Vagina (tissue), 2 donors: ENCODE data around the gene LRRC19. TPM values are rescaled to one million over a fixed set of nuclear protein-coding genes. Genes with fewer than 3 reads are reported as not detected.

ENCODE experiments used
- DNase-seq, 2 donors: peaks; one replicate each; pipeline ENCODE4 v3.0.0-alpha.2; 2017; ENCODE audit errors: extremely low spot score in 2 of 2
- H3K27ac ChIP-seq: fragments of 200-600 bp; sonication (generic); one replicate; pipeline ENCODE4 v1.5.1; 2019
- H3K27me3 ChIP-seq: fragments of 200-600 bp; sonication (generic); one replicate; pipeline ENCODE4 v1.5.1; 2019
- H3K36me3 ChIP-seq, 2 donors: fragments of 200-600 bp; sonication (generic); one replicate each; pipeline ENCODE4 v1.5.1; 2017 to 2019
- H3K4me1 ChIP-seq: fragments of 200-600 bp; sonication (generic); one replicate; pipeline ENCODE4 v1.5.1; 2019
- H3K4me3 ChIP-seq, 2 donors: fragments of 200-600 bp; sonication (generic); 1 replicate in 1 of 2; 2 replicates in 1 of 2; pipeline ENCODE4 v1.5.1; 2016 to 2019
- H3K9me3 ChIP-seq: fragments of 200-600 bp; sonication (generic); one replicate; pipeline ENCODE4 v1.5.1; 2019
- POLR2A ChIP-seq, 2 donors: fragments of 450-650 bp; IDR thresholded peaks; one replicate each; pipeline ENCODE4 v1.6.1; 2017; ENCODE audit warnings: antibody characterized with exemption in 2 of 2, mild to moderate bottlenecking in 2 of 2, moderate library complexity in 2 of 2
- POLR2AphosphoS5 ChIP-seq, 2 donors: sonication (generic); formaldehyde crosslinking; IDR thresholded peaks; one replicate each; pipeline ENCODE4 v1.9.0; 2017; ENCODE audit warnings: antibody characterized with exemption in 2 of 2, mild to moderate bottlenecking in 2 of 2, low read depth in 1 of 2; ENCODE audit not compliant: insufficient read depth in 1 of 2
- intact Hi-C: fragments of 100-400 bp; cut with DNase I; formaldehyde crosslinking; loops from one replicate; pipeline ENCODE4 v1.15.1; 2023
- total RNA-seq: library from RNA; depleted of rRNA; stranded (reverse); fragments of >200 nt; gene quantifications from one replicate; pipeline ENCODE4 v1.2.3, GENCODE V29; 2016
- TF ChIP-seq, protein P1 (sequence below), 3 experiments: fragments of 450-650 bp in 2 of 3; fragments of 200-600 bp in 1 of 3; sonication (generic) in 1 of 3; IDR thresholded peaks; one replicate each; pipeline ENCODE4 v1.5.1; 2017 to 2019; ENCODE audit warnings: antibody characterized with exemption in 3 of 3, mild to moderate bottlenecking in 2 of 3, moderate library complexity in 2 of 3

LRRC19 gene
- total RNA-seq, 1 donor from 2014 or later = not detected

- no peak overlapping the region for H3K27ac ChIP-seq
- H3K9me3 ChIP-seq = no peaks in the 10 kb centered on the region
- TF ChIP-seq POLR2A (IDR thresholded peaks at IDR 0.05) (no peak), POLR2AphosphoS5 (IDR thresholded peaks at IDR 0.05; ENCODE audit: insufficient read depth in 1 of 2, low read depth in 1 of 2) (no peak)
- TF ChIP-seq, protein P1, sequence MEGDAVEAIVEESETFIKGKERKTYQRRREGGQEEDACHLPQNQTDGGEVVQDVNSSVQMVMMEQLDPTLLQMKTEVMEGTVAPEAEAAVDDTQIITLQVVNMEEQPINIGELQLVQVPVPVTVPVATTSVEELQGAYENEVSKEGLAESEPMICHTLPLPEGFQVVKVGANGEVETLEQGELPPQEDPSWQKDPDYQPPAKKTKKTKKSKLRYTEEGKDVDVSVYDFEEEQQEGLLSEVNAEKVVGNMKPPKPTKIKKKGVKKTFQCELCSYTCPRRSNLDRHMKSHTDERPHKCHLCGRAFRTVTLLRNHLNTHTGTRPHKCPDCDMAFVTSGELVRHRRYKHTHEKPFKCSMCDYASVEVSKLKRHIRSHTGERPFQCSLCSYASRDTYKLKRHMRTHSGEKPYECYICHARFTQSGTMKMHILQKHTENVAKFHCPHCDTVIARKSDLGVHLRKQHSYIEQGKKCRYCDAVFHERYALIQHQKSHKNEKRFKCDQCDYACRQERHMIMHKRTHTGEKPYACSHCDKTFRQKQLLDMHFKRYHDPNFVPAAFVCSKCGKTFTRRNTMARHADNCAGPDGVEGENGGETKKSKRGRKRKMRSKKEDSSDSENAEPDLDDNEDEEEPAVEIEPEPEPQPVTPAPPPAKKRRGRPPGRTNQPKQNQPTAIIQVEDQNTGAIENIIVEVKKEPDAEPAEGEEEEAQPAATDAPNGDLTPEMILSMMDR (IDR thresholded peaks at IDR 0.05) = no peak
- intact Hi-C loops = no loop called here
- H3K4me3 ChIP-seq = no peak overlapping the region
- H3K36me3 ChIP-seq = peaks cover 0 to 6% of the 10 kb centered on the region in 2 donors
- DNase-seq = no peak
- H3K4me1 ChIP-seq = no peaks in the 10 kb centered on the region
- H3K27me3 ChIP-seq = no peaks in the 10 kb centered on the region
These were observed 23.7 kb upstream of the LRRC19 start for GRCh38 chr9:27029186-27029585.

GRCh38 chr9:27022920-27023319, 17.4 kb upstream of the LRRC19 start:
- H3K27me3 ChIP-seq = no peaks in the 10 kb centered on the region
- peaks cover 0 to 34% of the 10 kb centered on the region in 2 donors for H3K36me3 ChIP-seq
- TF ChIP-seq POLR2A (IDR thresholded peaks at IDR 0.05) (no peak), POLR2AphosphoS5 (IDR thresholded peaks at IDR 0.05; ENCODE audit: insufficient read depth in 1 of 2, low read depth in 1 of 2) (no peak)
- TF ChIP-seq, protein P1 (IDR thresholded peaks at IDR 0.05) = no peak
- H3K4me1 ChIP-seq = no peaks in the 10 kb centered on the region
- no peak overlapping the region for H3K27ac ChIP-seq
- intact Hi-C loops = no loop called here
- no peak overlapping the region for H3K4me3 ChIP-seq
- no peaks in the 10 kb centered on the region for H3K9me3 ChIP-seq
- no peak for DNase-seq

DNA sequence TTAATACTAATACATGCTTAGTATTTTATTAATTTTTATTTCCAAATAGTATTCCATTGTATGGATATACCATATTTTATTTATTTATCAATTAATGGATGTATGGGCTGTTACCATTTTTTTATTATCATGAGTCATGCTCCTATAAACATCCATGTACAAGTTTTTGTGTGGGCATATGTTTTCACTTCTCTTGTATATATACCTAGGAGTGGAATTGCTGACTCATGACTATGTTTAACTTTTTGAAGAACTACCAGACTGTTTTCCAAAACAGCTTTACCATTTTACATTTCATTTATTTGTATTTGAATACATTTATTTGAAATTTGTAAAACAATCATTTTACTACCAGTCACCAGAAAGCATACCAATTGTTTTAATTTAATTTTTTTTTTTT, 14.1 kb upstream of the LRRC19 start:
- no peaks in the 10 kb centered on the region for H3K9me3 ChIP-seq
- intact Hi-C loops = no loop called here
- no peak for DNase-seq
- no peaks in the 10 kb centered on the region for H3K27me3 ChIP-seq
- peaks cover 0 to 41% of the 10 kb centered on the region in 2 donors for H3K36me3 ChIP-seq
- H3K4me1 ChIP-seq = no peaks in the 10 kb centered on the region
- H3K4me3 ChIP-seq = no peak overlapping the region
- H3K27ac ChIP-seq = no peak overlapping the region
- TF ChIP-seq, protein P1 (IDR thresholded peaks at IDR 0.05) = no peak
- TF ChIP-seq POLR2AphosphoS5 (IDR thresholded peaks at IDR 0.05; ENCODE audit: insufficient read depth in 1 of 2, low read depth in 1 of 2) (no peak), POLR2A (IDR thresholded peaks at IDR 0.05) (no peak)

GRCh38 chr9:27003426-27004077, 1.9 kb downstream of the LRRC19 start:
- Histone ChIP-seq H3K9me3 (no peaks in the 10 kb centered on the region), H3K4me3 (no peak overlapping the region), H3K27ac (no peak overlapping the region), H3K4me1 (no peaks in the 10 kb centered on the region), H3K36me3 (peaks cover 0 to 3% of the 10 kb centered on the region in 2 donors), H3K27me3 (no peaks in the 10 kb centered on the region)
- intact Hi-C loops = no loop called here
- TF ChIP-seq, protein P1 (IDR thresholded peaks at IDR 0.05) = no peak
- TF ChIP-seq POLR2AphosphoS5 (IDR thresholded peaks at IDR 0.05; ENCODE audit: insufficient read depth in 1 of 2, low read depth in 1 of 2) = no peak
- no peak for TF ChIP-seq POLR2A (IDR thresholded peaks at IDR 0.05)
- no peak for DNase-seq

GRCh38 chr9:26995810-26996209, 9.7 kb downstream of the LRRC19 start:
- intact Hi-C loops = no loop called here

More at GRCh38 chr9:26995810-26996209, 9.7 kb downstream of the LRRC19 start:
- no peak overlapping the region for H3K27ac ChIP-seq
- DNase-seq = no peak
- TF ChIP-seq, protein P1 (IDR thresholded peaks at IDR 0.05) = no peak
- TF ChIP-seq POLR2AphosphoS5 (IDR thresholded peaks at IDR 0.05; ENCODE audit: insufficient read depth in 1 of 2, low read depth in 1 of 2) (no peak), POLR2A (IDR thresholded peaks at IDR 0.05) (no peak)
- no peaks in the 10 kb centered on the region for H3K4me1 ChIP-seq
- no peaks in the 10 kb centered on the region for H3K9me3 ChIP-seq
- H3K27me3 ChIP-seq = no peaks in the 10 kb centered on the region
- no peak overlapping the region for H3K4me3 ChIP-seq
- H3K36me3 ChIP-seq = peaks cover 0 to 4% of the 10 kb centered on the region in 2 donors
